ENCODE results near the gene KCNMA1. TPM values are rescaled to one million over a fixed set of nuclear protein-coding genes. Genes with fewer than 3 reads are reported as not detected.

KCNMA1 gene
- total RNA-seq, 1 donor from 2014 or later, result 15.8 TPM

GRCh38 chr10:77533887-77534278 lies 103.7 kb downstream of the KCNMA1 start:
- peak; percentile 15 for DNase-seq (ENCODE audit: low read depth)
- Histone ChIP-seq H3K36me3 (ENCODE audit: control insufficient read depth, insufficient read depth, low read length) (no peaks in the 10 kb centered on the region), H3K4me3 (ENCODE audit: low read depth, low read length) (no peak overlapping the region), H3K27me3 (ENCODE audit: control insufficient read depth, insufficient read depth, low read length) (no peaks in the 10 kb centered on the region)
- no peak for FAIRE-seq
- no peak for TF ChIP-seq CTCF (IDR thresholded peaks at IDR 0.05; ENCODE audit: insufficient read depth, low read length, severe bottlenecking)

DNA sequence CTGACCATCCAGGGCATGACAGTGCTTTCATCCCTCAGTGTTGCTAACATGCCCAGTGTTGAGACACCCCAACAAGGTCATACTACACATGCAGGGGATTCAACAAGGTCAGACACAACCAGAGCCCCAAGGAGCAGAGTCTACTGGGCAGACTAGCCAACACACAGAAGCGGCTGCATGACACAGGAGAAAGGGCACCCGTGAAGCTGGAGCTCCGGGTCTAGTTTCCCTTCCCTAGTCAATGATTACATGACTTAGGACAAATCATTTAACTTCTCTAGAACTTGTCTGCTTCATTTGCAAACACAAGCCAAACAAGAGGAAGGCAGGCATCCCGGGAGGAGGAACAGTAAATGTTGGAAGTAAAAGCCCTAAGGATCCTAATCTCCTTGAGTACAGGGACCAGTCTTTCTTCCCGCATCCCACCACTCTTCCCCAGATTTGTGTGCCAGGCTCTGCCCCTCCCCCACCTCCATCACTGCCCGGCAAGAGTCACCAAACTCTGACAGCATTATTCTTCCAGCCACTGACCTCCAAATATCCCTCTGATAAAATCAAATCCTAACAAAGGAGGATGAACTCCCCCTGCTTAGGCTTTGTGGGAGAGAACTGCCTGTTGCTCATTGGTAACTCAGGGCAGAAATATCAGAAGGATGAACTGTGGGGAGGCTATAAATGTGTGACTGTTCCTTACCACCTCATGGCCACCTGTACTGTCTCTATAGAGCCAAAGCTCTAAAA lies 104.3 kb downstream of the KCNMA1 start:
- Histone ChIP-seq H3K36me3 (ENCODE audit: control insufficient read depth, insufficient read depth, low read length) (no peaks in the 10 kb centered on the region), H3K4me3 (ENCODE audit: low read depth, low read length) (no peak overlapping the region), H3K27me3 (ENCODE audit: control insufficient read depth, insufficient read depth, low read length) (no peaks in the 10 kb centered on the region)
- no peak for TF ChIP-seq CTCF (IDR thresholded peaks at IDR 0.05; ENCODE audit: insufficient read depth, low read length, severe bottlenecking)
- DNase-seq (ENCODE audit: low read depth) (no peak), FAIRE-seq (no peak)

DNA sequence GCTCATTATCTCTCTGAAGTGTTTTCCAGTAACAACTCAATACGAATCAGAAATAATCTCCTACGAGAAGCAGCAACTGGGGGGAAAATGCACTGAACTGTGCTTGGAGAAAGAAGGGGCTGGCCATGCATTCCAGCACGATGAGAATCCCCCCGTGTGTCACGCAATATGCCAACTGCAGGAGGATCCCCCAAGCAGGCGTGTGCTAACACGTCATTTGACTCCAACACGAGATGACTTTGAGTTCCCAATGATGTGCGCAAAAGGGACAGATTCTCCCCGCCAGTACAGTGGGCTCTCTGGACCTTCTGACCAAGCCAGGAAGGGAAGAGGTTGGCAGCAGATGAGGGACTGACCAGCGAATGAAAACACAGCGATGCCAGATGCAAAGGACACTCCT lies 105.5 kb downstream of the KCNMA1 start:
- FAIRE-seq, result no peak
- Histone ChIP-seq H3K4me3 (ENCODE audit: low read depth, low read length) (no peak overlapping the region), H3K36me3 (ENCODE audit: control insufficient read depth, insufficient read depth, low read length) (no peaks in the 10 kb centered on the region), H3K27me3 (ENCODE audit: control insufficient read depth, insufficient read depth, low read length) (no peaks in the 10 kb centered on the region)
- no peak for TF ChIP-seq CTCF (IDR thresholded peaks at IDR 0.05; ENCODE audit: insufficient read depth, low read length, severe bottlenecking)
- DNase-seq (ENCODE audit: low read depth), result peak; percentile 75

- Histone ChIP-seq H3K4me3 (ENCODE audit: low read depth, low read length) (no peak overlapping the region), H3K36me3 (ENCODE audit: control insufficient read depth, insufficient read depth, low read length) (no peaks in the 10 kb centered on the region), H3K27me3 (ENCODE audit: control insufficient read depth, insufficient read depth, low read length) (no peaks in the 10 kb centered on the region)
- FAIRE-seq (peak; percentile 32), DNase-seq (ENCODE audit: low read depth) (peak; percentile 85)
- no peak for TF ChIP-seq CTCF (IDR thresholded peaks at IDR 0.05; ENCODE audit: insufficient read depth, low read length, severe bottlenecking)
Measured at GRCh38 chr10:77531441-77532001, 106.1 kb downstream of the KCNMA1 start.

- no peaks in the 10 kb centered on the region for H3K27me3 ChIP-seq (ENCODE audit: control insufficient read depth, insufficient read depth, low read length)
- H3K4me3 ChIP-seq (ENCODE audit: low read depth, low read length), result no peak overlapping the region
- DNase-seq (ENCODE audit: low read depth), result no peak
- no peak for TF ChIP-seq CTCF (IDR thresholded peaks at IDR 0.05; ENCODE audit: insufficient read depth, low read length, severe bottlenecking)
- FAIRE-seq, result no peak
- H3K36me3 ChIP-seq (ENCODE audit: control insufficient read depth, insufficient read depth, low read length), result no peaks in the 10 kb centered on the region
Measured at GRCh38 chr10:77530011-77530410, 107.6 kb downstream of the KCNMA1 start.

All from bronchial epithelial cell (primary cell).